ENCODE data around the gene SIGLEC15.
"Not testable (repeated sequence)": the region's sequence is repeated elsewhere in the genome, so short reads cannot be mapped to it uniquely, and the experiment has no call there.

Gene SIGLEC15

GRCh38 chr18:45820106-45820745, 5.2 kb upstream of the SIGLEC15 start:
- DNase-seq (ENCODE audit: low read depth in 3 of 3) = no peak

GRCh38 chr18:45821026-45821425, 4.4 kb upstream of the SIGLEC15 start:
- no peak for DNase-seq (ENCODE audit: low read depth in 3 of 3)

- DNase-seq (ENCODE audit: low read depth in 3 of 3) = no peak
These were observed 3.8 kb upstream of the SIGLEC15 start for GRCh38 chr18:45821711-45822110.

GRCh38 chr18:45826084-45826483, 609 bp downstream of the SIGLEC15 start:
- no peak for DNase-seq (ENCODE audit: low read depth in 3 of 3)

- not testable (repeated sequence) for DNase-seq (ENCODE audit: low read depth in 3 of 3)
These were observed 1.2 kb downstream of the SIGLEC15 start for GRCh38 chr18:45826716-45827115.

GRCh38 chr18:45828917-45829811, 3.7 kb downstream of the SIGLEC15 start:
- DNase-seq (ENCODE audit: low read depth in 3 of 3) = no peak

- DNase-seq (ENCODE audit: low read depth in 3 of 3) = no peak
These were observed 4.4 kb downstream of the SIGLEC15 start for GRCh38 chr18:45829855-45830254.

GRCh38 chr18:45830917-45831316, 5.4 kb downstream of the SIGLEC15 start:
- DNase-seq (ENCODE audit: low read depth in 3 of 3) = no peak

- no peak for DNase-seq (ENCODE audit: low read depth in 3 of 3)
These were observed 8.4 kb downstream of the SIGLEC15 start for GRCh38 chr18:45833846-45834245.

- DNase-seq (ENCODE audit: low read depth in 3 of 3) = no peak
These were observed 8.8 kb downstream of the SIGLEC15 start for GRCh38 chr18:45834306-45834705.

GRCh38 chr18:45835057-45835636, 9.7 kb downstream of the SIGLEC15 start:
- DNase-seq (ENCODE audit: low read depth in 3 of 3) = no peak

GRCh38 chr18:45836242-45837205, 11.0 kb downstream of the SIGLEC15 start:
- DNase-seq (ENCODE audit: low read depth in 3 of 3) = no peak

GRCh38 chr18:45837283-45838070, 12.0 kb downstream of the SIGLEC15 start:
- peak in 1 of 3 experiments; percentile 48 for DNase-seq (ENCODE audit: low read depth in 3 of 3)

GRCh38 chr18:45838302-45839070, 13.0 kb downstream of the SIGLEC15 start:
- no peak for DNase-seq (ENCODE audit: low read depth in 3 of 3)

GRCh38 chr18:45839414-45840395, 14.2 kb downstream of the SIGLEC15 start:
- no peak for DNase-seq (ENCODE audit: low read depth in 3 of 3)

- DNase-seq (ENCODE audit: low read depth in 3 of 3) = no peak
These were observed 15.7 kb downstream of the SIGLEC15 start for GRCh38 chr18:45841060-45841764.

GRCh38 chr18:45841765-45842442, 16.4 kb downstream of the SIGLEC15 start:
- DNase-seq (ENCODE audit: low read depth in 3 of 3) = no peak

Data from stimulated activated CD4-positive, alpha-beta T cell treated with anti-CD3 and anti-CD28 coated beads, TNF-alpha, amount 100 ng/mL, for 24 hours (primary cell).